ENCODE measurements around the gene ADCY6.
A peak's percentile ranks its signal among the peaks of the same experiment; 100 is the strongest.
"Not testable (repeated sequence)": the region's sequence is repeated elsewhere in the genome, so short reads cannot be mapped to it uniquely, and the experiment has no call there.

Gene ADCY6

DNA sequence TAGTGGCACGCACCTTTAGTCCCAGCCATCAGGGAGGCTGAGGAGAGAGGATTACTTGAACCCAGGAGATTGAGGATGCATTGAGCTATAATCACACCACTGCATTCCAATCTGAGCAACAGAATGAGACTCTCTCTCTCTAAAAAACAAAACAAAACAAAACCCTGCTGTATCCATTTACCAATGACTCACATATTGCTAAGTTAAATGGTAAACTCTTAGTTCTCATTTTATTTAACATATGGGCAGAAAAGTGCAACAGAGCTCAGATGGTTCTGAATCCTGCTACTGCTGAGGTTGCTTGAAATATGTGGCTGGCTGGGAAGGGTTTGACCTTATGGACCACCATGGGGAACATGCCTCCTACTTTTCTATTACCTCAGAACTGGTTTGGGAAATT lies 38.7 kb downstream of the ADCY6 start:
- DNase-seq: no peak

DNA sequence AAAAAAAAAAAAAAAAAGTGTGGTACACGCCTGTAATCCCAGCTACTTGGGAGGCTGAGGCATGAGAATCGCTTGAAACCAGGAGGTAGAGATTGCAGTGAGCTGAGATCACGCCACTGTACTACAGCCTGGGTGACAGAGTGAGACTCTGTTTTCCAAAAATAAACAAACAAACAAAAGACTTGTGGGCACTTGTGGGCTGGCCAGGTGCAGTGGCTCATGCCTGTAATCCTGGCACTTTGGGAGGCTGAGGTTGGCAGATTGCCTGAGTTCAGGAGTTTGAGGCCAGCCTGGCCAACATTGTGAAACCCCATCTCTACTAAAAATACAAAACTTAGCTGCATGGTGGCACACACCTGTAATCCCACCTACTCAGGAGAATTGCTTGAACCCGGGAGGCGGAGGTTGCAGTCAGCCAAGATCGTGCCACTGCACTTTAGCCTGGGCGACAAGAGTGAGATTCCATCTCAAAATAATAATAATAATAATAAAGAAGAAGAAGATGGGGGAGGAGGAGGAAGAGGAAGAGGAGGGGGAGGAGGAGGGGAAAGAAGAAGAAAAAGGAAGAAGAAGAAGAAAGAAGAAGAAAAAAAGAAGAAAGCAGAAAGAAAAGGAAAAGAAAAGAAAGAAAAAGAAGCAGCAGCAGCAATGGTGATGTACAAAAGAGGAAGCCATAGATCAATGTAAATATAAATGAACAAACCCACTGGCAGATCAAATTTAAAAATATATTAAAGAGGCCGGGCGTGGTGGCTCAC lies 44.5 kb downstream of the ADCY6 start:
- DNase-seq: no peak

DNA sequence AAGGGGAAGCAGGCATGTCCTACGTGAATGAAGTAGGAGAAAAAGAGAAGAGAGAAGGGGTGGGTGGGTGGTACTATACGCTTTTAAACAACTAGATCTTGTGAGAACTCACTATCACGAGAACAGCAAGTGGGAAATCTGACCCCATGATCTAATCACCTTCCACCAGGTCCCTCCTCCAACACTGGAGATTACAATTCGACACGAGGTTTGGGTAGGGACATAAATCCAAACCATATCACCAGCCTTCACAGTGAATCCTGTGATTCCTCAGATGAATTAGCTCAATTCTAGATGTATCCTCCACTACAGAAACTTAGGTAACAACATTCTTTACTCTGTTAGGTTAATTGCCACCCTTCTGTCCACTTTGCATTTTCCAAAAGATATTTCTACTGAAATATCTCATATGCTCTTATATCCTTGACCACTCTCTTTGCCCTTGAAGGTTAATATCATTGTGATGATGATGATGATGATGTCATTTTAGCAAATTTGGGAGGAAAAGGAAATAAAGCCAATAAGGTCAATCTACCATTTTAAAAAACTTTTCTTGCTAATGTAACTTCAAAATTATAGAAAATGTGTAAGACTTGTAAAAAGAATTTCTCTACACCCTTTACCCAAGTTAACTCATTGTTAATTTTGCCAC lies 49.1 kb downstream of the ADCY6 start:
- DNase-seq: no peak

DNA sequence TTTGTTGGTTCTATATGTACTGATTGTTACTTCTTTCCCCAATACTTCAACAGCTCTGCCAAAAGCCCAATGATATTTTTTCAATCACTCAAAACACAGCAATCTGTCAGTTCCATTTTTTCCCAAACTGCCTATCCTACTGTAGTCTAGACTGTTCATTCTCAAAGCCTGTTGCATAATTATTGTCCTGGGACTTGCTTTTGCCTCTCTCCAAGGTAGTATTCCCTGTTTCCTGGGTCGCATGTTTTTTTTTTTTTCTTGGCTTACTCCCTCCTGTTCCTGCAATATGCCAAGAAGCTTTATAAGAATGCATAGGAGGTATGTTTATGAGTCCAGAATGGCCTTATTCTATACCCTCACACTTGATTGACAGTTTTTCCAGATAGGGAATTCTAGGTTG lies 52.4 kb downstream of the ADCY6 start:
- DNase-seq: no peak

DNA sequence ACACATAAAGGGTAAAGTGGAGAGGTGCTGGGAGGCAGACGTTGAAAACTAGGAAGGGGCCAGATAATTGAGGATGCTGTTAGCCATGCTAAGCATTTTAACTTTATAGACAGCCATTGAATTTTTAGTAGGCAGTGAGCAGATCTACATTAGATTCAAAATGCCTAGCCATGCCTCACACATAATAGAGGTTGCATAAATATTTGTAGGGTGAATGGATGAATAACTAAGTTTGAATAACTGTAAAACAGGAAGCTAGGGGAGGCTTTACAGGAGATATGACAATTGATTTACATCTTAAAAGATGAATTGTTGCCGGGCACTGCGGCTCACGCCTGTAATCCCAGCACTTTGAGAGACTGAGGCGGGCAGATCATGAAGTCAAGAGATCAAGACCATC lies 60.1 kb downstream of the ADCY6 start:
- no peak for DNase-seq

DNA sequence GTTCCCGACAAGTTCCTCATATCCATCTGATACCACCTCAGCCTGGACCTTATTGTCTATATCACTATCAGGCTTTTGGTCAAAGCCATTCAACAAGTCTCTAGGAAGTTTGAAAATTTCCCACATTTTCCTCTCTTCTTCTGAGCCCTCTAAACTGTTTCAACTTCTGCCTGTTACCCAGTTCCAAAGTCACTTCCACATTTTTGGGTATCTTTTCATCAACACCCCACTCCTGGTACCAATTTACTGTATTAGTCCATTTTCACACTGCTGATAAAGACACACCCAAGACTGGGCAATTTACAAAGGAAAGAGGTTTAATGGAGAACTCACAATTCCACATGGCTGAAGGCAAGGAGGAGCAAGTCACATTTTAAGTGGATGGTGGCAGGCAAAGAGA lies 68.2 kb downstream of the ADCY6 start:
- DNase-seq: not testable (repeated sequence)

DNA sequence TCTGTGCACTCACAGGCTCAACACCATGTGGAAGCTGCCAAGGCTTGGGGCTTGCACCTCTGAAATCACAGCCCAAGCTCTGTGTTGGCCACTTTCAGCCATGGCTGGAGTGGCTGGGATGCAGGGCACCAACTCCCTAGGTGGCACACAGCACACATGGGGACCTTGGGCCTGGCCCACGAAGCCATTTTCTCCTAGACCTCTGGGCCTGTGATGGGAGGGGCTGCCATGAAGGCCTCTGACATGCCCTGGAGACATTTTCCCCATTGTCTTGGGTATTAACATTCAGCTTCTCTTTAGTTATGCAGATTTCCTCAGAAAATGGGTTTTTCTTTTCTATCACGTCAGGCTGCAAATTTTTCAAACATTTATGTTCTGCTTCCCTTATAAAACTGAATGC lies 68.7 kb downstream of the ADCY6 start:
- not testable (repeated sequence) for DNase-seq

DNA sequence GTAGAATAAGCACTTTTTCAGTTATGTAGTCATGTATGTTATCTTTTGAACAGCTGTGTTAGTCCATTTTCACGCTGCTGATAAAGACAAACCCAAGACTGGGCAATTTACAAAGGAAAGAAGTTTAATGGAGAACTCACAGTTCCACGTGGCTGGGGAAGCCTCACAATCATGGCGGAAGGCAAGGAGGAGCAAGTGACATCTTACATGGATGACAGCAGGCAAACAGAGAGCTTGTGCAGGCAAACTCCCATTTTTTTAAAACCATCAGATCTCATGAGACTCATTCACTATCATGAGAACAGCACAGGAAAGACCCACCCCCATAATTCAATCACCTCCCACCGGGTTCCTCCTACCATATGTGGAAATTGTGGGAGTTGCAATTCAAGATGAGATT lies 69.9 kb downstream of the ADCY6 start:
- DNase-seq: not testable (repeated sequence)

DNA sequence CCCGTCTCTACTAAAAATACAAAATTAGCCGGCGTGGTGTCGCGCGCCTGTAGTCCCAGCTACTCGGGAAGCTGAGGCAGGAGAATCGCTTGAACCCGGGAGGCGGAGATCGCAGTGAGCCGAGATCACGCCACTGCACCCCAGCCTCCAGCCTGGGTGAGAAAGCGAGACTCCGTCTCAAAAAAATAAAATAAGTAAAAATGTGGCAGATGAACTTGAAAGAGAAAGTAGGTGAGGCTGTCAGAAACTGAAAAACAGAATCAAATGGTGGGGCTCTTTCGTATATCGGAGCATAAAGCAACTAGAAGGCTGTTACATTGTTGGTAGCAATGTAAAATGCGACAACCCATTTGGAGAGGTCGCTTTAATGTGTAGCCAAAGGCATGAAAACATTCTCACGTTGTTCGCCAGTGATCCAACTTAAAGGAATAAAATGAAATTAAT lies 71.6 kb downstream of the ADCY6 start:
- no peak for DNase-seq

DNA sequence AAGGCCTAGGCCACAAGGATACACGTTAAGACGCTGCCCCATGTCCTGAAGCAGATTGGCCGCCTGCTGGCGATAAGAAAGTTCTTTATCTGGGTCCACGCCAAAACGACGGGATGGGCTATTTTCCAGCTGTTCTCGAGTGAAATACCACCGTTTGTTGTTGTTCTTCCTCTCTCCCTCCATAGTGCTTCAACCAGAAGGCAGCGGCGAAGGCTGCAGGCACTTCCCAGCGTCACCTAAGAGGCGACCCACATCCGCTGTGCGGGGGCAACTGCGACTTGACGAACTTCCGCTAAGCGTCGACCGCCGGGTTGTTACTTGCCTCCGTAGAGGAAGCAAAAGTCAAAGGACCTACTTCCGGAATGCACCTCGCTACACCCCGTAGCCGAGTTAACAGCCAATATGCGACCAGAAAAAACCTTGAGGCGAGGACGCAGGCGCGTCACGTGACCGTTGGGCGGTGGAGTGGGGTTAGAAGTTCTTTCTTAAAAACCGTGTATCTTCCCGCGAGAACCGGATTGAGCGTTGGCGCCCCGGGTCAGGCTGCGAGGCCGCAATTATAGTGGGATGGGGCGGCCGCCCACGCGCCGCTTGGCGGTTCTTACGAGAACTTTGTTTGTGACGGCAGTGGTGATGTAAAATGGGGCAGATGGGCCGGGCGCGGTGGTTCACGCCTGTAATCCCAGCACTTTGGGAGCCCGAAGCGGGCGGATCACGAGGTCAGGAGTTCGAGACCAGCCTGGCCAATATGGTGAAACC lies 72.2 kb downstream of the ADCY6 start, which contains the start of gene CCNT1:
TSS of gene CCNT1 (minus strand) at position 215 of the 759 bp plus-strand sequence. CDS start at position 183, 32 bp downstream.
- DNase-seq: peak; percentile 99

Data from stimulated activated CD8-positive, alpha-beta memory T cell treated with anti-CD3 and anti-CD28 coated beads, Interleukin-4, amount 100 ng/mL, for 48 hours (primary cell).